ENCODE measurements around the gene NR3C1. TPM values are rescaled to one million over a fixed set of nuclear protein-coding genes. Genes with fewer than 3 reads are reported as not detected.

Gene NR3C1
- total RNA-seq, 1 experiment from 2014 or later: 50.8 TPM

GRCh38 chr5:143231973-143232812 lies 171.3 kb downstream of the NR3C1 start:
- no peaks in the 10 kb centered on the region for H3K36me3 ChIP-seq

GRCh38 chr5:143231416-143231815 lies 172.1 kb downstream of the NR3C1 start:
- Histone ChIP-seq H3K4me3 (no peak overlapping the region), H3K36me3 (no peaks in the 10 kb centered on the region), H3K9me3 (no peaks in the 10 kb centered on the region), H3K27me3 (no peaks in the 10 kb centered on the region)
- no peak for DNase-seq

More at GRCh38 chr5:143231973-143232812, 171.3 kb downstream of the NR3C1 start:
- H3K9me3 ChIP-seq: no peaks in the 10 kb centered on the region
- no peaks in the 10 kb centered on the region for H3K27me3 ChIP-seq
- H3K4me3 ChIP-seq: no peak overlapping the region
- no peak for DNase-seq

- H3K9me3 ChIP-seq: 0 out of 2 replicates have a peak, but pooled peaks cover 2% of the 10 kb centered on the region
- H3K27me3 ChIP-seq: no peaks in the 10 kb centered on the region
- no peak overlapping the region for H3K4me3 ChIP-seq
- no peaks in the 10 kb centered on the region for H3K36me3 ChIP-seq
- DNase-seq: no peak
Observed at GRCh38 chr5:143230676-143230996, 172.8 kb downstream of the NR3C1 start.

- 0 out of 2 replicates have a peak, but pooled peaks cover 2% of the 10 kb centered on the region for H3K9me3 ChIP-seq
- DNase-seq: no peak
- no peak overlapping the region for H3K4me3 ChIP-seq
- no peaks in the 10 kb centered on the region for H3K27me3 ChIP-seq
- H3K36me3 ChIP-seq: no peaks in the 10 kb centered on the region
Observed at GRCh38 chr5:143229896-143230675, 173.4 kb downstream of the NR3C1 start.

GRCh38 chr5:143229426-143229895 lies 174.0 kb downstream of the NR3C1 start:
- no peak for DNase-seq
- no peak overlapping the region for H3K4me3 ChIP-seq

GRCh38 chr5:143228597-143229293 lies 174.7 kb downstream of the NR3C1 start:
- no peaks in the 10 kb centered on the region for H3K27me3 ChIP-seq
- H3K4me3 ChIP-seq: no peak overlapping the region
- 0 out of 2 replicates have a peak, but pooled peaks cover 2% of the 10 kb centered on the region for H3K9me3 ChIP-seq
- no peak for DNase-seq
- no peaks in the 10 kb centered on the region for H3K36me3 ChIP-seq

More at GRCh38 chr5:143229426-143229895, 174.0 kb downstream of the NR3C1 start:
- Histone ChIP-seq H3K9me3 (0 out of 2 replicates have a peak, but pooled peaks cover 2% of the 10 kb centered on the region), H3K27me3 (no peaks in the 10 kb centered on the region), H3K36me3 (no peaks in the 10 kb centered on the region)
